ENCODE measurements around the gene CAMTA1. TPM values are rescaled to one million over a fixed set of nuclear protein-coding genes. Genes with fewer than 3 reads are reported as not detected.

Gene CAMTA1
- total RNA-seq, 4 donors from 2014 or later: 45.3 to 68.9 (median 62.0) TPM

GRCh38 chr1:7346600-7347570 is 561.6 kb downstream of the CAMTA1 start:
- ATAC-seq (ENCODE audit: low FRiP score) (no peak), DNase-seq (ENCODE audit: low spot score) (no peak)
- no peak for TF ChIP-seq CTCF (IDR thresholded peaks at IDR 0.05)

- no peak for TF ChIP-seq CTCF (IDR thresholded peaks at IDR 0.05)
- ATAC-seq (ENCODE audit: low FRiP score) (no peak), DNase-seq (ENCODE audit: low spot score) (no peak)
Measured at GRCh38 chr1:7348073-7348472, 562.8 kb downstream of the CAMTA1 start.

GRCh38 chr1:7348580-7348979 is 563.3 kb downstream of the CAMTA1 start:
- no peak for DNase-seq (ENCODE audit: low spot score)
- no peak for ATAC-seq (ENCODE audit: low FRiP score)
- TF ChIP-seq CTCF (IDR thresholded peaks at IDR 0.05): no peak

- DNase-seq (ENCODE audit: low spot score) (no peak), ATAC-seq (ENCODE audit: low FRiP score) (no peak)
- no peak for TF ChIP-seq CTCF (IDR thresholded peaks at IDR 0.05)
Measured at GRCh38 chr1:7350804-7351203, 565.5 kb downstream of the CAMTA1 start.

- DNase-seq (ENCODE audit: low spot score): no peak
- ATAC-seq (ENCODE audit: low FRiP score): no peak
- TF ChIP-seq CTCF (IDR thresholded peaks at IDR 0.05): no peak
Measured at GRCh38 chr1:7351649-7352048, 566.4 kb downstream of the CAMTA1 start.

- TF ChIP-seq CTCF (IDR thresholded peaks at IDR 0.05): no peak
- no peak for DNase-seq (ENCODE audit: low spot score)
- no peak for ATAC-seq (ENCODE audit: low FRiP score)
Measured at GRCh38 chr1:7352364-7352763, 567.1 kb downstream of the CAMTA1 start.

GRCh38 chr1:7352974-7353373 is 567.7 kb downstream of the CAMTA1 start:
- no peak for DNase-seq (ENCODE audit: low spot score)
- no peak for TF ChIP-seq CTCF (IDR thresholded peaks at IDR 0.05)
- ATAC-seq (ENCODE audit: low FRiP score): no peak

Data from omental fat pad (tissue), 4 donors.